Esophagus (tissue), 2 donors: ENCODE measurements around the gene SLC16A3. TPM values are rescaled to one million over a fixed set of nuclear protein-coding genes. Genes with fewer than 3 reads are reported as not detected.
"Not testable (repeated sequence)": the region's sequence is repeated elsewhere in the genome, so short reads cannot be mapped to it uniquely, and the experiment has no call there.

Experiments
- H3K27ac ChIP-seq, 2 donors: one replicate each; pipeline ENCODE4 v1.5.1; 2013; ENCODE audit warnings: low read depth in 2 of 2, mild to moderate bottlenecking in 2 of 2, inconsistent platforms in 1 of 2, low read length in 1 of 2, moderate library complexity in 1 of 2
- H3K27me3 ChIP-seq, 2 donors: one replicate each; pipeline ENCODE4 v1.6.1; 2013; ENCODE audit warnings: low read length in 2 of 2, control low read depth in 1 of 2, mild to moderate bottlenecking in 1 of 2; ENCODE audit not compliant: insufficient read depth in 2 of 2, control insufficient read depth in 1 of 2
- H3K36me3 ChIP-seq, 2 donors: one replicate each; pipeline ENCODE4 v1.6.1; 2013; ENCODE audit warnings: low read length in 1 of 2; ENCODE audit not compliant: control insufficient read depth in 2 of 2, insufficient read depth in 2 of 2
- H3K4me1 ChIP-seq, 2 donors: one replicate each; pipeline ENCODE4 v1.6.1; 2013; ENCODE audit warnings: low read length in 1 of 2; ENCODE audit not compliant: control insufficient read depth in 2 of 2, insufficient read depth in 2 of 2
- H3K4me3 ChIP-seq, 2 donors: one replicate each; pipeline ENCODE4 v1.5.1; 2013; ENCODE audit warnings: low read length in 2 of 2, mild to moderate bottlenecking in 2 of 2, low read depth in 1 of 2, moderate library complexity in 1 of 2
- H3K9me3 ChIP-seq, 2 donors: one replicate each; pipeline ENCODE4 v1.6.1; 2013; ENCODE audit warnings: mild to moderate bottlenecking in 2 of 2, low read depth in 1 of 2, low read length in 1 of 2, moderate library complexity in 1 of 2; ENCODE audit not compliant: control insufficient read depth in 2 of 2, insufficient read depth in 1 of 2
- WGBS, 2 donors: extraction: QIAGEN DNeasy Blood & Tissue Kit; methylation state at CpG; one replicate each; pipeline ENCODE4 v1.1.7; 2013; 5-methylcytosine and 5-hydroxymethylcytosine counted together
- polyA plus RNA-seq, 2 donors: library from polyadenylated mRNA; stranded (reverse); fragments of 200-250 nt; gene quantifications; one replicate each; pipeline ENCODE4 v1.2.3, GENCODE V29; 2013
- donor health status: healthy with polysubstance abuse.
- donor health status: Bipolar disorder and iron deficiency.

The SLC16A3 gene
- polyA plus RNA-seq, 2 donors, result 17.5 to 41.0 TPM

- not testable (repeated sequence) for H3K27ac ChIP-seq, H3K4me1 ChIP-seq, H3K27me3 ChIP-seq, H3K4me3 ChIP-seq, H3K9me3 ChIP-seq
- 98% methylated on average over 39 of the region's 39 CpGs for WGBS, 2 donors
- H3K36me3 ChIP-seq, result peaks cover 28 to 56% of the 10 kb centered on the region in 2 donors
Observed at GRCh38 chr17:82254096-82254495, 25.3 kb downstream of the SLC16A3 start.

DNA sequence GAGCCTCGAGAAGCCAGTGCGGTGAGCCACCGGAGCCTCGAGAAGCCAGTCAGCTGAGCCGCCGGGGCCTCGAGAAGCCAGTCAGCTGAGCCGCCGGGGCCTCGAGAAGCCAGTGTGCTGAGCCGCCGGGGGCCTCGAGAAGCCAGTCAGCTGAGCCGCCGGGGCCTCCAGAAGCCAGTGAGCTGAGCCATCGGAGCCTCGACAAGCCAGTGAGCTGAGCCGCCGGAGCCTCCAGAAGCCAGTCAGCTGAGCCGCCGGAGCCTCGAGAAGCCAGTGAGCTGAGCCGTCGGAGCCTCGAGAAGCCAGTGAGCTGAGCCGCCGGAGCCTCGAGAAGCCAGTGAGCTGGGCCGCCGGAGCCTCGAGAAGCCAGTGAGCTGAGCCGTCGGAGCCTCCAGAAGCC, 25.9 kb downstream of the SLC16A3 start:
- not testable (repeated sequence) for H3K4me1 ChIP-seq, H3K27me3 ChIP-seq, H3K4me3 ChIP-seq, H3K27ac ChIP-seq, H3K9me3 ChIP-seq
- peaks cover 25 to 54% of the 10 kb centered on the region in 2 donors for H3K36me3 ChIP-seq
- WGBS, 2 donors, result 98% methylated on average over 30 to 33 of the region's 33 CpGs

GRCh38 chr17:82255402-82255972, 26.6 kb downstream of the SLC16A3 start:
- no peak overlapping the region for H3K4me3 ChIP-seq
- peaks cover 0 to 2% of the 10 kb centered on the region in 2 donors for H3K4me1 ChIP-seq
- no peaks in the 10 kb centered on the region for H3K9me3 ChIP-seq
- no peaks in the 10 kb centered on the region for H3K27me3 ChIP-seq
- H3K27ac ChIP-seq, result no peak overlapping the region
- WGBS, 2 donors, result 83 to 86% methylated on average over 15 of the region's 15 CpGs
- H3K36me3 ChIP-seq, result peaks cover 25 to 54% of the 10 kb centered on the region in 2 donors

GRCh38 chr17:82256242-82256885, 27.5 kb downstream of the SLC16A3 start:
- WGBS, 2 donors, result 92 to 94% methylated on average over 14 of the region's 14 CpGs
- peaks cover 19 to 54% of the 10 kb centered on the region in 2 donors for H3K36me3 ChIP-seq
- H3K9me3 ChIP-seq, result no peaks in the 10 kb centered on the region

GRCh38 chr17:82257473-82257872, 28.6 kb downstream of the SLC16A3 start:
- Histone ChIP-seq H3K27ac (peak overlapping the region in 1 of 2 donors; percentile 7), H3K36me3 (peaks cover 19 to 52% of the 10 kb centered on the region in 2 donors)
- 57 to 61% methylated on average over 10 of the region's 10 CpGs for WGBS, 2 donors

More at GRCh38 chr17:82256242-82256885, 27.5 kb downstream of the SLC16A3 start:
- Histone ChIP-seq H3K4me3 (no peak overlapping the region), H3K27ac (no peak overlapping the region), H3K4me1 (peaks cover 0 to 2% of the 10 kb centered on the region in 2 donors), H3K27me3 (no peaks in the 10 kb centered on the region)

GRCh38 chr17:82258555-82258954, 29.7 kb downstream of the SLC16A3 start:
- no peak overlapping the region for H3K27ac ChIP-seq
- no peak overlapping the region for H3K4me3 ChIP-seq
- 73 to 76% methylated on average over 5 of the region's 5 CpGs for WGBS, 2 donors
- H3K27me3 ChIP-seq, result no peaks in the 10 kb centered on the region
- no peaks in the 10 kb centered on the region for H3K9me3 ChIP-seq
- peaks cover 16 to 48% of the 10 kb centered on the region in 2 donors for H3K36me3 ChIP-seq
- peaks cover 0 to 2% of the 10 kb centered on the region in 2 donors for H3K4me1 ChIP-seq

More at GRCh38 chr17:82257473-82257872, 28.6 kb downstream of the SLC16A3 start:
- Histone ChIP-seq H3K4me3 (no peak overlapping the region), H3K4me1 (peaks cover 0 to 2% of the 10 kb centered on the region in 2 donors), H3K9me3 (no peaks in the 10 kb centered on the region), H3K27me3 (no peaks in the 10 kb centered on the region)

GRCh38 chr17:82259972-82260961, 31.4 kb downstream of the SLC16A3 start:
- H3K9me3 ChIP-seq, H3K4me1 ChIP-seq, H3K27ac ChIP-seq, H3K4me3 ChIP-seq, H3K27me3 ChIP-seq: not testable (repeated sequence)
- 91 to 95% methylated on average over 8 of the region's 8 CpGs for WGBS, 2 donors
- peaks cover 20 to 53% of the 10 kb centered on the region in 2 donors for H3K36me3 ChIP-seq

GRCh38 chr17:82262344-82262743, 33.5 kb downstream of the SLC16A3 start:
- H3K9me3 ChIP-seq, result no peaks in the 10 kb centered on the region
- 70 to 73% methylated on average over 4 of the region's 4 CpGs for WGBS, 2 donors
- H3K27me3 ChIP-seq, result no peaks in the 10 kb centered on the region
- H3K27ac ChIP-seq, result peak overlapping the region in 1 of 2 donors; percentile 19
- H3K36me3 ChIP-seq, result peaks cover 15 to 57% of the 10 kb centered on the region in 2 donors
- no peak overlapping the region for H3K4me3 ChIP-seq
- peaks cover 0 to 8% of the 10 kb centered on the region in 2 donors for H3K4me1 ChIP-seq

GRCh38 chr17:82263641-82264040, 34.8 kb downstream of the SLC16A3 start:
- no peaks in the 10 kb centered on the region for H3K27me3 ChIP-seq
- H3K4me3 ChIP-seq, result no peak overlapping the region
- WGBS, 2 donors, result 78 to 81% methylated on average over 9 of the region's 9 CpGs
- H3K27ac ChIP-seq, result peak overlapping the region in 1 of 2 donors; percentile 11
- H3K9me3 ChIP-seq, result no peaks in the 10 kb centered on the region
- H3K36me3 ChIP-seq, result peaks cover 15 to 56% of the 10 kb centered on the region in 2 donors
- peaks cover 2 to 14% of the 10 kb centered on the region in 2 donors for H3K4me1 ChIP-seq
